ENCODE data around the gene ZCCHC3.
A peak's percentile ranks its signal among the peaks of the same experiment; 100 is the strongest.

The ZCCHC3 gene

DNA sequence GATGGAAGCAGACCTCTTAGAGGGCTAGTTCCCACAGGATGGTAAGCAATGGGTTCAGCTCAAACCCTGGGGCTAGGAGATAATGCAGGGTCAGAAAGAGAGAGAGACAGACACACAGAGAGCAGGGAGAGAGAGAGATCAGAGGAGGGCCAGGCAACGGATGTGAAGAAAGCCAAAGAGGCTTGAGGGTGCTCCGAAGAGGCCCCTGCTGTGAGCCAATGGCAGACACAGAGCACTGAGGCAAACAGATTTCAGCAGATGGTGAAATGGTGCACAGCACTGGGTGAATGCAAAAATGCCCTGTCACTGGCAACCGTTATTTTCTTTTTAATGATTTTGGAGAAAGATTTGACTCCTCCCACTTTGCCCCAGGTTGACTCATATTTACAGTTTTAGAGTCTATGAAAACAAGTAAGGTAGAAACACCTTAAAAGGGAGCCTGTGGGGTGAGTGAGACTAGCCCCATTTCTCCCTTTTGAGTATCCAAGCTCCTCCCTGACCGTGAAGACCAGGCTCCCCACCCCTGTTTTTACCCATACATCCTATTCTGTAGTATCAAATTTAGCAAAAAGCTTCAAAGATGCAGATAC is 39.0 kb upstream of the ZCCHC3 start:
- Histone ChIP-seq H3K4me3 (ENCODE audit: severe bottlenecking) (no peak overlapping the region), H3K4me1 (ENCODE audit: insufficient read depth, poor library complexity, severe bottlenecking) (no peaks in the 10 kb centered on the region), H3K36me3 (ENCODE audit: low read depth) (no peaks in the 10 kb centered on the region), H3K27ac (ENCODE audit: poor library complexity, severe bottlenecking) (no peak overlapping the region), H3K27me3 (ENCODE audit: insufficient read depth, poor library complexity, severe bottlenecking) (peaks cover 5% of the 10 kb centered on the region), H3K9me3 (ENCODE audit: severe bottlenecking) (no peaks in the 10 kb centered on the region)
- DNase-seq (ENCODE audit: low spot score): no peak
- ATAC-seq (ENCODE audit: low read depth): no peak
- TF ChIP-seq, protein P1, sequence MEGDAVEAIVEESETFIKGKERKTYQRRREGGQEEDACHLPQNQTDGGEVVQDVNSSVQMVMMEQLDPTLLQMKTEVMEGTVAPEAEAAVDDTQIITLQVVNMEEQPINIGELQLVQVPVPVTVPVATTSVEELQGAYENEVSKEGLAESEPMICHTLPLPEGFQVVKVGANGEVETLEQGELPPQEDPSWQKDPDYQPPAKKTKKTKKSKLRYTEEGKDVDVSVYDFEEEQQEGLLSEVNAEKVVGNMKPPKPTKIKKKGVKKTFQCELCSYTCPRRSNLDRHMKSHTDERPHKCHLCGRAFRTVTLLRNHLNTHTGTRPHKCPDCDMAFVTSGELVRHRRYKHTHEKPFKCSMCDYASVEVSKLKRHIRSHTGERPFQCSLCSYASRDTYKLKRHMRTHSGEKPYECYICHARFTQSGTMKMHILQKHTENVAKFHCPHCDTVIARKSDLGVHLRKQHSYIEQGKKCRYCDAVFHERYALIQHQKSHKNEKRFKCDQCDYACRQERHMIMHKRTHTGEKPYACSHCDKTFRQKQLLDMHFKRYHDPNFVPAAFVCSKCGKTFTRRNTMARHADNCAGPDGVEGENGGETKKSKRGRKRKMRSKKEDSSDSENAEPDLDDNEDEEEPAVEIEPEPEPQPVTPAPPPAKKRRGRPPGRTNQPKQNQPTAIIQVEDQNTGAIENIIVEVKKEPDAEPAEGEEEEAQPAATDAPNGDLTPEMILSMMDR (IDR thresholded peaks at IDR 0.05; ENCODE audit: poor library complexity, severe bottlenecking): no peak

DNA sequence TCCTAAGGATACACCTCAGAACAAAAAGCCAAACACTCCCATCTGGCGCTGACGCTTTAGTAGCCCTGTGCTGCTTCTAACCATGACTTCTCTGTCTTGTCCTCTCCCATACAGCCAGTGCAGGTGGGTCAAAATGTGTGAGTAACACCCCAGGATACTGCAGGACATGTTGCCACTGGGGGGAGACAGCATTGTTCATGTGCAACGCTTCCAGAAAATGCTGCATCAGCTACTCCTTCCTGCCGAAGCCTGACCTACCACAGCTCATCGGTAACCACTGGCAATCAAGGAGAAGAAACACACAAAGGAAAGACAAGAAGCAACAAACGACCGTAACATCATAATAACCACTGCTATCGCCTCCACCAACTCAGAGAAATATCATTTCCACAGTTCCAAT is 38.4 kb upstream of the ZCCHC3 start:
- TF ChIP-seq, protein P1 (IDR thresholded peaks at IDR 0.05; ENCODE audit: poor library complexity, severe bottlenecking): peak; percentile 33
- DNase-seq (ENCODE audit: low spot score) (no peak), ATAC-seq (ENCODE audit: low read depth) (peak; percentile 56; the same call in 2 of the 3 replicates)
- Histone ChIP-seq H3K27me3 (ENCODE audit: insufficient read depth, poor library complexity, severe bottlenecking) (peaks cover 5% of the 10 kb centered on the region), H3K27ac (ENCODE audit: poor library complexity, severe bottlenecking) (no peak overlapping the region), H3K4me1 (ENCODE audit: insufficient read depth, poor library complexity, severe bottlenecking) (no peaks in the 10 kb centered on the region), H3K36me3 (ENCODE audit: low read depth) (no peaks in the 10 kb centered on the region), H3K9me3 (ENCODE audit: severe bottlenecking) (no peaks in the 10 kb centered on the region), H3K4me3 (ENCODE audit: severe bottlenecking) (no peak overlapping the region)

DNA sequence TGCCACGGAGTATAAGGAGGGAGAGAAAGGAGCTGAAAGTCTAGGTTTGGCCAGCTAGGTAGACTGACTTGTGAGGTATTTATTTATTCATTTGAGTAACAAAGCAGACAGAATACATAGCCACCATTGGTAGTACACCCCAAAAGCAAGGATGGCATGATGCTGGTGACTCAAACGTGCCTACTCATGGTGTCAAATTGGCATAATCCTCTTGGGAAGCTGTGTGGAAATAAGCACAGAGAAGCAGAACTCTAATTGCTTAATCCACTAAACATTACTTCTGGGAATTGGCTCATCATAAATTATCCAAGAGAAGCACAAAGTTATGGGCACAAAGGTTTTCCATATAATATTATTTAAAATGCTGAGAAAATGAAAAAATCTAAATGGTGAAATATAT is 37.4 kb upstream of the ZCCHC3 start:
- Histone ChIP-seq H3K4me1 (ENCODE audit: insufficient read depth, poor library complexity, severe bottlenecking) (no peaks in the 10 kb centered on the region), H3K9me3 (ENCODE audit: severe bottlenecking) (no peaks in the 10 kb centered on the region), H3K36me3 (ENCODE audit: low read depth) (no peaks in the 10 kb centered on the region), H3K4me3 (ENCODE audit: severe bottlenecking) (no peak overlapping the region), H3K27ac (ENCODE audit: poor library complexity, severe bottlenecking) (no peak overlapping the region), H3K27me3 (ENCODE audit: insufficient read depth, poor library complexity, severe bottlenecking) (peaks cover 5% of the 10 kb centered on the region)
- DNase-seq (ENCODE audit: low spot score) (no peak), ATAC-seq (ENCODE audit: low read depth) (no peak)
- TF ChIP-seq, protein P1 (IDR thresholded peaks at IDR 0.05; ENCODE audit: poor library complexity, severe bottlenecking): no peak

DNA sequence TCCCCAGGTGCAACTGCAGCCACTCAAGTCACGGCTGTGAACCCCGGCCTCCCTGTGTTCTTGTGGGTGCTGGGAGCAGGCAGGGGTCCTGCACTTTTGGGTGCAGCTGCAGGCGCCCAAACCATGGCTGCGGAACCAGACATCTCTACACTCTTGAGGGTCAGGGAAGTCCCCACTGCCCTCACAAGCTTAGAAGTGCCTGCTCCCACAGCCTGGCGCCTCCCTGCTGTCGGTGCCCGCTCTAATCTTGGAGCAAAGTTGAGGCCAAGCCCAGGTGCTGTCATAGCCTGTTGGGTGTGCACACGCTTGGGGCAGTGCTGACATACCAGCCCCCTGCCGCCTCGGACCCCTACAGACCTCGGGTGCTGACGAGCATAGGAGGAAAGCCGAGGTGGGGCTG is 33.7 kb upstream of the ZCCHC3 start:
- DNase-seq (ENCODE audit: low spot score) (no peak), ATAC-seq (ENCODE audit: low read depth) (no peak)
- TF ChIP-seq, protein P1 (IDR thresholded peaks at IDR 0.05; ENCODE audit: poor library complexity, severe bottlenecking): no peak
- Histone ChIP-seq H3K4me3 (ENCODE audit: severe bottlenecking) (no peak overlapping the region), H3K27ac (ENCODE audit: poor library complexity, severe bottlenecking) (no peak overlapping the region), H3K27me3 (ENCODE audit: insufficient read depth, poor library complexity, severe bottlenecking) (no peaks in the 10 kb centered on the region), H3K36me3 (ENCODE audit: low read depth) (no peaks in the 10 kb centered on the region), H3K9me3 (ENCODE audit: severe bottlenecking) (no peaks in the 10 kb centered on the region), H3K4me1 (ENCODE audit: insufficient read depth, poor library complexity, severe bottlenecking) (no peaks in the 10 kb centered on the region)

Measured in RWPE2 (cell line).